HEK293T (cell line): ENCODE data around the gene PFDN4.

ENCODE experiments used
- ARNT ChIP-seq: fragments of 450-650 bp; IDR thresholded peaks from 2 replicates; pipeline ENCODE4 v1.6.1; 2017; ENCODE audit warnings: mild to moderate bottlenecking
- BHLHE40 ChIP-seq: fragments of 450-650 bp; IDR thresholded peaks from 2 replicates; pipeline ENCODE4 v1.6.1; 2016; ENCODE audit warnings: mild to moderate bottlenecking, moderate library complexity, borderline replicate concordance
- FOXM1 ChIP-seq: fragments of 450-650 bp; IDR thresholded peaks from 2 replicates; pipeline ENCODE4 v1.6.1; 2017; ENCODE audit warnings: mild to moderate bottlenecking, borderline replicate concordance
- TARDBP ChIP-seq: fragments of 450-650 bp; IDR thresholded peaks from 2 replicates; pipeline ENCODE4 v1.6.1; 2016
- ZNF384 ChIP-seq: fragments of 450-650 bp; IDR thresholded peaks from 2 replicates; pipeline ENCODE4 v1.6.1; 2016

DNA sequence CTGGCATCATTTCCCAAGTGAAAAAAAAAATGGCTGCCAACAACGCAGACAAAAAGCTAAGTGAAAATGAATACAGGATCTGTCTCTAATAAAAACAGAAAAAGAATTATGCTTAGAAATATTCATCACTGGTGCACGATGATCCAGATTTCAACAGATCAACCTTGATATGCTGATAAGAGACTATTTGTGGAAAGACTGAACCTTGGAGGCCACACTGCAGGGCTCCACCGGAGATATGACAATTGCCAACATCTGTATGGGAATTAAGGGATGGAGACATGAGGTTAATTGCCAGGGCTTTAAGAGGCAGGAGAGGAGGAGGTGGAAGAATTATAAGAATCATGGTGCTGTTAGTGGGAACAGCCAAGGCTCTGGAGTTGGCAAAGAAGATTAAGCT, 48.3 kb downstream of the PFDN4 start:
- TF ChIP-seq FOXM1 (no peak), BHLHE40 (no peak), ARNT (no peak), TARDBP (no peak), ZNF384 (no peak)
